ENCODE results near the gene TAF1L. TPM values are rescaled to one million over a fixed set of nuclear protein-coding genes. Genes with fewer than 3 reads are reported as not detected.

TAF1L gene
- 0.01 TPM in 1 of 3 replicates, not detected in the others for polyA plus RNA-seq
- not detected for polyA plus RNA-seq (2011; ENCODE audit: low read depth)
- polyA plus RNA-seq (2011; cell fraction: cytosol; rRNA removed): 0.01 and 0.02 TPM in 2 replicates
- polyA plus RNA-seq (2011; cell fraction: nucleus; rRNA removed): 0.01 and 0.05 TPM in 2 replicates
- polyA plus RNA-seq (2012; ENCODE audit: low replicate concordance): not detected in 2 replicates
- polyA minus RNA-seq: not detected in 3 replicates
- polyA minus RNA-seq (2011; cell fraction: cytosol; rRNA and poly(A)+ RNA removed): not detected
- not detected in 2 replicates for polyA minus RNA-seq (2011; cell fraction: nucleus; rRNA and poly(A)+ RNA removed)

GRCh38 chr9:32635362-32635761 lies at the start of gene TAF1L:
TAF1L (minus strand) TSS chr9:32635669; CDS start chr9:32635579, 90 bp downstream.
- H3K27me3 ChIP-seq (ENCODE audit: control insufficient read depth, extremely low read depth, insufficient read depth, low read length): no peaks in the 10 kb centered on the region
- no peaks in the 10 kb centered on the region for H3K9me3 ChIP-seq (ENCODE audit: control insufficient read depth, low read depth, low read length)
- H3K36me3 ChIP-seq (ENCODE audit: control insufficient read depth in 2 of 2, extremely low read depth in 1 of 2, insufficient read depth in 2 of 2, low read length in 2 of 2): no peaks in the 10 kb centered on the region
- H3K79me2 ChIP-seq (ENCODE audit: control insufficient read depth, insufficient read depth, low read length): no peaks in the 10 kb centered on the region
- no peak within 1 kb of the TSS for H3K27ac ChIP-seq (ENCODE audit: control insufficient read depth, insufficient read depth, low read length)
- H4K20me1 ChIP-seq (ENCODE audit: control insufficient read depth, extremely low read depth, insufficient read depth, low read length): no peaks in the 10 kb centered on the region
- no peak for TF ChIP-seq CTCF (optimal IDR thresholded peaks at IDR 0.05 in 1 of 3, IDR thresholded peaks at IDR 0.05 in 1 of 3, conservative IDR thresholded peaks at IDR 0.05 in 1 of 3; ENCODE audit: extremely low read depth in 1 of 3, insufficient read depth in 2 of 3, low read length in 3 of 3)
- no peak within 1 kb of the TSS for H2AFZ ChIP-seq (ENCODE audit: control insufficient read depth, low read length)
- H3K9ac ChIP-seq (ENCODE audit: control insufficient read depth, extremely low read depth, insufficient read depth, low read length): no peak within 1 kb of the TSS
- no peaks in the 10 kb centered on the region for H3K9me1 ChIP-seq (ENCODE audit: control insufficient read depth, extremely low read depth, insufficient read depth, low read length)
- dilution Hi-C loops (cut with MboI; ENCODE audit: extremely low pct_ligation_motif_present, low sequenced_read_pairs): no loop called here
- no peaks in the 10 kb centered on the region for H3K4me1 ChIP-seq (ENCODE audit: control insufficient read depth, extremely low read depth, insufficient read depth, low read length)
- no peak within 1 kb of the TSS for H3K4me2 ChIP-seq (ENCODE audit: control insufficient read depth, extremely low read depth, insufficient read depth, low read depth, low read length)
- DNase-seq (ENCODE audit: low read depth, low spot score) (no peak), FAIRE-seq (no peak)
- H3K4me3 ChIP-seq (ENCODE audit: control insufficient read depth in 2 of 3, extremely low read depth in 1 of 3, insufficient read depth in 2 of 3, low read depth in 1 of 3, low read length in 3 of 3): no peak within 1 kb of the TSS

GRCh38 chr9:32681751-32682150 lies 46.3 kb upstream of the TAF1L start:
- Histone ChIP-seq H3K27ac (ENCODE audit: control insufficient read depth, insufficient read depth, low read length) (no peak overlapping the region), H3K9me3 (ENCODE audit: control insufficient read depth, low read depth, low read length) (no peaks in the 10 kb centered on the region), H4K20me1 (ENCODE audit: control insufficient read depth, extremely low read depth, insufficient read depth, low read length) (no peaks in the 10 kb centered on the region), H3K36me3 (ENCODE audit: control insufficient read depth in 2 of 2, extremely low read depth in 1 of 2, insufficient read depth in 2 of 2, low read length in 2 of 2) (no peaks in the 10 kb centered on the region), H3K9ac (ENCODE audit: control insufficient read depth, extremely low read depth, insufficient read depth, low read length) (no peak overlapping the region), H3K4me3 (ENCODE audit: control insufficient read depth in 2 of 3, extremely low read depth in 1 of 3, insufficient read depth in 2 of 3, low read depth in 1 of 3, low read length in 3 of 3) (no peak overlapping the region), H3K4me2 (ENCODE audit: control insufficient read depth, extremely low read depth, insufficient read depth, low read depth, low read length) (no peak overlapping the region), H2AFZ (ENCODE audit: control insufficient read depth, low read length) (no peak overlapping the region), H3K4me1 (ENCODE audit: control insufficient read depth, extremely low read depth, insufficient read depth, low read length) (no peaks in the 10 kb centered on the region), H3K9me1 (ENCODE audit: control insufficient read depth, extremely low read depth, insufficient read depth, low read length) (no peaks in the 10 kb centered on the region), H3K27me3 (ENCODE audit: control insufficient read depth, extremely low read depth, insufficient read depth, low read length) (no peaks in the 10 kb centered on the region), H3K79me2 (ENCODE audit: control insufficient read depth, insufficient read depth, low read length) (no peaks in the 10 kb centered on the region)
- dilution Hi-C loops (cut with MboI; ENCODE audit: extremely low pct_ligation_motif_present, low sequenced_read_pairs): no loop called here
- TF ChIP-seq CTCF (optimal IDR thresholded peaks at IDR 0.05 in 1 of 3, IDR thresholded peaks at IDR 0.05 in 1 of 3, conservative IDR thresholded peaks at IDR 0.05 in 1 of 3; ENCODE audit: extremely low read depth in 1 of 3, insufficient read depth in 2 of 3, low read length in 3 of 3) (no peak), EZH2 (IDR thresholded peaks at IDR 0.05; ENCODE audit: low read length) (no peak)
- DNase-seq (ENCODE audit: low read depth, low spot score) (no peak), FAIRE-seq (no peak)

All from keratinocyte (primary cell).